PFSK-1 (cell line): ENCODE results near the gene QSOX1.

ENCODE experiments used
- SIN3A ChIP-seq: IDR thresholded peaks from 2 replicates; pipeline ENCODE4 v1.6.1; 2012; ENCODE audit warnings: mild to moderate bottlenecking, low read length, moderate library complexity, borderline replicate concordance; ENCODE audit not compliant: insufficient read depth
- TF ChIP-seq, protein P1 (sequence below), 2 experiments: IDR thresholded peaks; 2 replicates each; pipeline versions ENCODE4 v1.6.1 to v1.8.0; 2011 to 2012; ENCODE audit warnings: low read depth in 2 of 2, low read length in 2 of 2, control low read depth in 1 of 2, inconsistent platforms in 1 of 2, mild to moderate bottlenecking in 1 of 2, moderate library complexity in 1 of 2; ENCODE audit not compliant: insufficient read depth in 1 of 2

DNA sequence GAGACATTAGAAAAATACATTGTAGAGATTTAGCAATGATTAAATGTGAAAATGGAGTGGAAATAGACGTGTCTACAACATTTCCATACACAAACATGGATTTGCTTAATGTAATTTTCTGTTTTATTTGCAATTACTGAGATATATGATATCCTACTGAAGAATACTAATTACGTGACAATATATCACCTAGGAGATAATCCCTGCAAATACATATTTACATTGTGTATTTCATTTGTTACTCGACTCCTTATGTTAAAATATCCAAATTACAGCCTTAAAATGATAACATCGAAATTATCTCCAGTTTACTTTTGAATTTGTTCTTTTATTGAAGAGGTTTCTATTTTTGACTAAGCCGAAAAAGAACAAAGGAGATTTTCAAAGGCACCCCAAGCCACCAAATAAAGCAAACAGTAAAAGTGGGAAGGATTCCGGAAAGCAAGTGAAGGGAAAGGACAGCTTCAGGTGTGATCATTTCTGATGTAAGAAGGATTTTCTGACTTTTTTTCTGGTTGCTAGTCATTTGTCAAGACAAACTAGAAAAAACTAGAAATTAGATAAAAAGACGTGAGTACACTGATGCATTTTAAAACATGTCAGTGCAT is 83.3 kb downstream of the QSOX1 start:
- TF ChIP-seq SIN3A = no peak
- TF ChIP-seq, protein P1, sequence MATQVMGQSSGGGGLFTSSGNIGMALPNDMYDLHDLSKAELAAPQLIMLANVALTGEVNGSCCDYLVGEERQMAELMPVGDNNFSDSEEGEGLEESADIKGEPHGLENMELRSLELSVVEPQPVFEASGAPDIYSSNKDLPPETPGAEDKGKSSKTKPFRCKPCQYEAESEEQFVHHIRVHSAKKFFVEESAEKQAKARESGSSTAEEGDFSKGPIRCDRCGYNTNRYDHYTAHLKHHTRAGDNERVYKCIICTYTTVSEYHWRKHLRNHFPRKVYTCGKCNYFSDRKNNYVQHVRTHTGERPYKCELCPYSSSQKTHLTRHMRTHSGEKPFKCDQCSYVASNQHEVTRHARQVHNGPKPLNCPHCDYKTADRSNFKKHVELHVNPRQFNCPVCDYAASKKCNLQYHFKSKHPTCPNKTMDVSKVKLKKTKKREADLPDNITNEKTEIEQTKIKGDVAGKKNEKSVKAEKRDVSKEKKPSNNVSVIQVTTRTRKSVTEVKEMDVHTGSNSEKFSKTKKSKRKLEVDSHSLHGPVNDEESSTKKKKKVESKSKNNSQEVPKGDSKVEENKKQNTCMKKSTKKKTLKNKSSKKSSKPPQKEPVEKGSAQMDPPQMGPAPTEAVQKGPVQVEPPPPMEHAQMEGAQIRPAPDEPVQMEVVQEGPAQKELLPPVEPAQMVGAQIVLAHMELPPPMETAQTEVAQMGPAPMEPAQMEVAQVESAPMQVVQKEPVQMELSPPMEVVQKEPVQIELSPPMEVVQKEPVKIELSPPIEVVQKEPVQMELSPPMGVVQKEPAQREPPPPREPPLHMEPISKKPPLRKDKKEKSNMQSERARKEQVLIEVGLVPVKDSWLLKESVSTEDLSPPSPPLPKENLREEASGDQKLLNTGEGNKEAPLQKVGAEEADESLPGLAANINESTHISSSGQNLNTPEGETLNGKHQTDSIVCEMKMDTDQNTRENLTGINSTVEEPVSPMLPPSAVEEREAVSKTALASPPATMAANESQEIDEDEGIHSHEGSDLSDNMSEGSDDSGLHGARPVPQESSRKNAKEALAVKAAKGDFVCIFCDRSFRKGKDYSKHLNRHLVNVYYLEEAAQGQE (IDR thresholded peaks at IDR 0.05; ENCODE audit: insufficient read depth in 1 of 2, low read depth in 2 of 2, low read length in 2 of 2) = no peak
